H9 (cell line): ENCODE data around the gene NAXD. TPM values are rescaled to one million over a fixed set of nuclear protein-coding genes. Genes with fewer than 3 reads are reported as not detected.

ENCODE experiments used
- DNase-seq: peaks from one replicate; pipeline ENCODE4 v3.0.0-alpha.2; 2017
- H2AFZ ChIP-seq: one replicate; pipeline ENCODE4 v1.6.1; 2013; ENCODE audit warnings: mild to moderate bottlenecking, low read length, control low read depth, moderate library complexity
- H2AK5ac ChIP-seq: 2 replicates; pipeline ENCODE4 v1.6.1; 2013; ENCODE audit warnings: low read length, control low read depth, mixed read lengths; ENCODE audit not compliant: insufficient read length
- H2BK120ac ChIP-seq: one replicate; pipeline ENCODE4 v1.6.1; 2013; ENCODE audit warnings: low read depth, mild to moderate bottlenecking, low read length, control low read depth, inconsistent platforms; ENCODE audit not compliant: poor library complexity, severe bottlenecking
- H2BK12ac ChIP-seq: 2 replicates; pipeline ENCODE4 v1.6.1; 2013; ENCODE audit warnings: low read length, control low read depth, mixed read lengths, low read depth; ENCODE audit not compliant: insufficient read length
- H2BK15ac ChIP-seq: 2 replicates; pipeline ENCODE4 v1.6.1; 2013; ENCODE audit warnings: low read depth, low read length, control low read depth
- H2BK20ac ChIP-seq: one replicate; pipeline ENCODE4 v1.6.1; 2013; ENCODE audit warnings: low read depth, mild to moderate bottlenecking, low read length, control low read depth, inconsistent platforms; ENCODE audit not compliant: poor library complexity, severe bottlenecking
- H2BK5ac ChIP-seq: 2 replicates; pipeline ENCODE4 v1.6.1; 2013; ENCODE audit warnings: low read length, control low read depth, mixed read lengths; ENCODE audit not compliant: insufficient read length
- H3K14ac ChIP-seq: 2 replicates; pipeline ENCODE4 v1.6.1; 2013; ENCODE audit warnings: low read length, control low read depth; ENCODE audit not compliant: insufficient read depth
- H3K18ac ChIP-seq: 2 replicates; pipeline ENCODE4 v1.6.1; 2013; ENCODE audit warnings: low read depth, mild to moderate bottlenecking, mixed read lengths, low read length, control low read depth; ENCODE audit not compliant: insufficient read length
- H3K23ac ChIP-seq: 2 replicates; pipeline ENCODE4 v1.6.1; 2013; ENCODE audit warnings: low read length, control low read depth, mixed read lengths, low read depth; ENCODE audit not compliant: insufficient read length
- H3K23me2 ChIP-seq: 2 replicates; pipeline ENCODE4 v1.6.1; 2013; ENCODE audit warnings: low read depth, mild to moderate bottlenecking, mixed read lengths, low read length, control low read depth; ENCODE audit not compliant: insufficient read length, poor library complexity, severe bottlenecking
- H3K27ac ChIP-seq: 2 replicates; pipeline ENCODE4 v1.5.1; 2013; ENCODE audit warnings: low read length, control low read depth, mixed read lengths, low read depth; ENCODE audit not compliant: insufficient read length
- H3K27me3 ChIP-seq: 2 replicates; pipeline ENCODE4 v1.6.1; 2013; ENCODE audit warnings: low read length, control low read depth, inconsistent platforms; ENCODE audit not compliant: insufficient read depth
- H3K4ac ChIP-seq: 2 replicates; pipeline ENCODE4 v1.6.1; 2013; ENCODE audit warnings: low read depth, mild to moderate bottlenecking, control low read depth, inconsistent platforms, low read length, moderate library complexity
- H3K4me1 ChIP-seq: 2 replicates; pipeline ENCODE4 v1.6.1; 2013; ENCODE audit warnings: low read length, control low read depth, inconsistent platforms; ENCODE audit not compliant: insufficient read depth
- H3K4me2 ChIP-seq: 2 replicates; pipeline ENCODE4 v1.6.1; 2013; ENCODE audit warnings: low read length, control low read depth, mixed read lengths; ENCODE audit not compliant: insufficient read length, insufficient read depth
- H3K56ac ChIP-seq: 2 replicates; pipeline ENCODE4 v1.6.1; 2013; ENCODE audit warnings: low read depth, mild to moderate bottlenecking, mixed read lengths, low read length, control low read depth; ENCODE audit not compliant: insufficient read length
- H3K79me1 ChIP-seq: 2 replicates; pipeline ENCODE4 v1.6.1; 2013; ENCODE audit warnings: low read depth, mild to moderate bottlenecking, moderate library complexity, low read length, control low read depth, inconsistent platforms; ENCODE audit not compliant: insufficient read depth, poor library complexity, severe bottlenecking
- H3K79me2 ChIP-seq: 2 replicates; pipeline ENCODE4 v1.6.1; 2013; ENCODE audit warnings: low read length, control low read depth, inconsistent platforms; ENCODE audit not compliant: insufficient read depth
- H3K9ac ChIP-seq: 2 replicates; pipeline ENCODE4 v1.6.1; 2013; ENCODE audit warnings: low read length, control low read depth, mixed read lengths; ENCODE audit not compliant: insufficient read length; ENCODE audit errors: extremely low read depth
- H3K9me3 ChIP-seq: one replicate; pipeline ENCODE4 v1.6.1; 2013; ENCODE audit warnings: low read depth, low read length, inconsistent platforms; ENCODE audit not compliant: control insufficient read depth
- H3T11ph ChIP-seq: one replicate; pipeline ENCODE4 v1.6.1; 2013; ENCODE audit warnings: mild to moderate bottlenecking, low read length, control low read depth, inconsistent platforms
- H4K20me1 ChIP-seq: one replicate; pipeline ENCODE4 v1.6.1; 2013; ENCODE audit not compliant: control insufficient read depth, insufficient read length, insufficient read depth
- H4K5ac ChIP-seq: 2 replicates; pipeline ENCODE4 v1.6.1; 2013; ENCODE audit warnings: low read depth, mild to moderate bottlenecking, mixed read lengths, low read length, control low read depth; ENCODE audit not compliant: insufficient read length
- H4K8ac ChIP-seq: replicated peaks from 2 replicates; pipeline ENCODE4 v1.6.1; 2013; ENCODE audit warnings: low read length, control low read depth, mixed read lengths, low read depth; ENCODE audit not compliant: insufficient read length
- H4K91ac ChIP-seq: 2 replicates; pipeline ENCODE4 v1.6.1; 2013; ENCODE audit warnings: low read depth, mild to moderate bottlenecking, moderate library complexity, mixed read lengths, low read length, control low read depth; ENCODE audit not compliant: insufficient read length
- H3K27ac Mint-ChIP-seq, 3 experiments: 2 replicates in 2 of 3; 3 replicates in 1 of 3; pipeline ENCODE4 v1.8.0; 2020 to 2021; ENCODE audit warnings: mixed read lengths in 3 of 3, mild to moderate bottlenecking in 1 of 3, moderate library complexity in 1 of 3
- H3K27me3 Mint-ChIP-seq: 2 replicates; pipeline ENCODE4 v1.8.0; 2021; ENCODE audit warnings: low read depth, mild to moderate bottlenecking, moderate library complexity, mixed read lengths
- H3K36me3 Mint-ChIP-seq, 3 experiments: 2 replicates in 2 of 3; 3 replicates in 1 of 3; pipeline ENCODE4 v1.8.0; 2020 to 2021; ENCODE audit warnings: low read depth in 3 of 3, mixed read lengths in 3 of 3; ENCODE audit not compliant: insufficient read depth in 1 of 3
- H3K4me1 Mint-ChIP-seq, 2 experiments: 2 replicates each; pipeline ENCODE4 v1.8.0; 2020; ENCODE audit warnings: mixed read lengths in 2 of 2
- H3K4me3 Mint-ChIP-seq, 2 experiments: 2 replicates in 1 of 2; 3 replicates in 1 of 2; pipeline ENCODE4 v1.8.0; 2020 to 2021; ENCODE audit warnings: mild to moderate bottlenecking in 2 of 2, mixed read lengths in 2 of 2, moderate library complexity in 1 of 2
- H3K9me3 Mint-ChIP-seq, 2 experiments: 2 replicates in 1 of 2; 3 replicates in 1 of 2; pipeline ENCODE4 v1.8.0; 2020; ENCODE audit warnings: mild to moderate bottlenecking in 2 of 2, mixed read lengths in 2 of 2, moderate library complexity in 1 of 2
- WGBS: extraction: QIAGEN DNeasy Blood & Tissue Kit; methylation state at CpG from one replicate; pipeline ENCODE4 v1.1.7; 2013; ENCODE audit warnings: missing lambda C conversion rate, low lambda C conversion rate, mixed read lengths; ENCODE audit not compliant: insufficient read length; ENCODE audit errors: extremely low coverage; 5-methylcytosine and 5-hydroxymethylcytosine counted together
- total RNA-seq: library from RNA; stranded (reverse); gene quantifications from 2 replicates; pipeline ENCODE4 v1.2.1, GENCODE V29; 2021
- TF ChIP-seq, protein P1 (sequence below): fragments of 200-600 bp; sonication (generic); conservative IDR thresholded peaks from 3 replicates; pipeline ENCODE4 v1.8.0; 2021; ENCODE audit warnings: antibody characterized with exemption, mild to moderate bottlenecking

The NAXD gene
- total RNA-seq, 1 experiment from 2014 or later: 25.5 TPM

DNA sequence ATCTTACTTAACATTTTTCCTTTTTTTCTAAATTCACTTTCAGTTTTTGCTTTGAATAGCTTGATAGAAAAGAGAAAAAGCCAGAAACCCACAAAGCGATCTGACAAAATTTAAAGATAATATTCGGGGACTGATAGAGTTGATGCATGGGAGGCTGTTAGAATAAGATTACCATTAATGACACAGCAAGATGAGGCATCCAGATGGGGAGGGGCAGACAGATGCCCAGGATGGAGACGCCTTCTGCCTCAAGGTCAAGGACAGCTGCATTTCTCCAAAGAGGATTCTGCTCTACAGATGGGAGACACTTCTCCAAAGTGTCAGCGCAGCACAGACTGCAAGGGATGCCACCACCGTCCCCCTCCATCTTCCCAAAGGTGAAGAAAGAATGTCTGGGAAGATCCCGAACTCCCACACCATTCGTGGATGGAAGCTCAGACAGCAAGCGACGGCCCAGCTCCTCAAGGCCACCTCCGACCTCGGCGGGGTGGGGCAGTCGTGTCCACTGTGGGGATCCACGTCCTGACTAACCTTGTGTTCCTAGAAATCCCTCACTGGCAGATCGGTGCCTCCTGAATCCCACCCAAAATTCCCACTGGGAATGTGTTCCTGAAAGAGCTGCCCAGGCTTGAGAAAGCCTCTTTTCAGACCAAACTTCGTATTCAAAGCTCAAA lies 32.9 kb downstream of the NAXD start:
- Histone ChIP-seq H2BK120ac (no peak overlapping the region), H4K8ac (no peak overlapping the region), H3K4me2 (no peak overlapping the region), H3K9ac (no peak overlapping the region), H3K23ac (no peak overlapping the region), H4K20me1 (peaks cover 2% of the 10 kb centered on the region), H2BK15ac (no peak overlapping the region), H2BK5ac (no peak overlapping the region), H4K91ac (no peak overlapping the region), H3K27me3 (no peaks in the 10 kb centered on the region), H3K4ac (no peak overlapping the region), H3K23me2 (no peaks in the 10 kb centered on the region), H3K79me1 (no peaks in the 10 kb centered on the region), H2AFZ (no peak overlapping the region), H3K56ac (no peak overlapping the region), H3K18ac (no peak overlapping the region), H3K9me3 (no peaks in the 10 kb centered on the region), H3K14ac (no peak overlapping the region; the same call in 1 of the 2 replicates), H3K79me2 (no peaks in the 10 kb centered on the region), H3K27ac (no peak overlapping the region), H2AK5ac (no peak overlapping the region), H3T11ph (no peak overlapping the region), H2BK20ac (no peak overlapping the region), H4K5ac (no peak overlapping the region), H3K4me1 (peaks cover 2% of the 10 kb centered on the region), H2BK12ac (no peak overlapping the region)
- no CpG with 5 or more reads among the region's 16 CpGs for whole genome bisulfite sequencing
- H3K4me1 Mint-ChIP-seq: peaks cover 7 to 15% of the 10 kb centered on the region in 2 experiments
- TF ChIP-seq, protein P1, sequence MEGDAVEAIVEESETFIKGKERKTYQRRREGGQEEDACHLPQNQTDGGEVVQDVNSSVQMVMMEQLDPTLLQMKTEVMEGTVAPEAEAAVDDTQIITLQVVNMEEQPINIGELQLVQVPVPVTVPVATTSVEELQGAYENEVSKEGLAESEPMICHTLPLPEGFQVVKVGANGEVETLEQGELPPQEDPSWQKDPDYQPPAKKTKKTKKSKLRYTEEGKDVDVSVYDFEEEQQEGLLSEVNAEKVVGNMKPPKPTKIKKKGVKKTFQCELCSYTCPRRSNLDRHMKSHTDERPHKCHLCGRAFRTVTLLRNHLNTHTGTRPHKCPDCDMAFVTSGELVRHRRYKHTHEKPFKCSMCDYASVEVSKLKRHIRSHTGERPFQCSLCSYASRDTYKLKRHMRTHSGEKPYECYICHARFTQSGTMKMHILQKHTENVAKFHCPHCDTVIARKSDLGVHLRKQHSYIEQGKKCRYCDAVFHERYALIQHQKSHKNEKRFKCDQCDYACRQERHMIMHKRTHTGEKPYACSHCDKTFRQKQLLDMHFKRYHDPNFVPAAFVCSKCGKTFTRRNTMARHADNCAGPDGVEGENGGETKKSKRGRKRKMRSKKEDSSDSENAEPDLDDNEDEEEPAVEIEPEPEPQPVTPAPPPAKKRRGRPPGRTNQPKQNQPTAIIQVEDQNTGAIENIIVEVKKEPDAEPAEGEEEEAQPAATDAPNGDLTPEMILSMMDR: no peak
- DNase-seq: no peak
- no peaks in the 10 kb centered on the region for H3K9me3 Mint-ChIP-seq
- peaks cover 2 to 24% (median 23%) of the 10 kb centered on the region in 3 experiments; a peak in 6 of 7 replicates for H3K36me3 Mint-ChIP-seq
- H3K27me3 Mint-ChIP-seq: no peaks in the 10 kb centered on the region; the same call in 1 of the 2 replicates
- H3K4me3 Mint-ChIP-seq: no peak overlapping the region
- 0 out of 7 replicates have a peak overlapping the region, but pooled peaks of 2 of the 3 experiments have one; percentile 0 to 22 for H3K27ac Mint-ChIP-seq
